HepG2 (cell line): Measurements from ENCODE around the gene RAB34. TPM values are rescaled to one million over a fixed set of nuclear protein-coding genes. Genes with fewer than 3 reads are reported as not detected.

Experiments
- AGO2 ChIP-seq: fragments of 200-400 bp; formaldehyde crosslinking; optimal IDR thresholded peaks from 2 replicates; pipeline ENCODE3; 2017; ENCODE audit warnings: mild to moderate bottlenecking, low read depth, low read length, moderate library complexity
- ATF7-NPFF ChIP-seq: sonication (generic); formaldehyde crosslinking; IDR thresholded peaks from 2 replicates; pipeline ENCODE4 v1.8.1; 2023; ENCODE audit warnings: mild to moderate bottlenecking, low read depth, missing genetic modification reagents, moderate library complexity
- HNRNPL ChIP-seq: fragments of 200-400 bp; formaldehyde crosslinking; IDR thresholded peaks from 2 replicates; pipeline ENCODE4 v1.6.1; 2017; ENCODE audit warnings: mild to moderate bottlenecking, low read depth, low read length
- IRX3 ChIP-seq: sonication (generic); formaldehyde crosslinking; IDR thresholded peaks from 2 replicates; pipeline ENCODE4 v1.8.1; 2023; ENCODE audit warnings: mild to moderate bottlenecking, low read depth, missing genetic modification reagents, borderline replicate concordance
- MED13 ChIP-seq: sonication (generic); formaldehyde crosslinking; IDR thresholded peaks from 2 replicates; pipeline ENCODE4 v1.5.0; 2020; ENCODE audit warnings: missing genetic modification reagents
- RBFOX2 ChIP-seq: fragments of 200-400 bp; formaldehyde crosslinking; IDR thresholded peaks from 2 replicates; pipeline ENCODE4 v1.6.1; 2017; ENCODE audit warnings: low read depth, mild to moderate bottlenecking, low read length
- SIN3A ChIP-seq: IDR thresholded peaks from 2 replicates; pipeline ENCODE4 v1.6.1; 2011; ENCODE audit warnings: low read depth, mild to moderate bottlenecking, control low read depth, low read length, borderline replicate concordance
- TARDBP ChIP-seq: sonication (generic); formaldehyde crosslinking; IDR thresholded peaks from 2 replicates; pipeline ENCODE4 v1.8.0; 2022; ENCODE audit warnings: mild to moderate bottlenecking, missing genetic modification reagents
- ZC3H4 ChIP-seq: sonication (generic); formaldehyde crosslinking; IDR thresholded peaks from 2 replicates; pipeline ENCODE4 v1.4.0; 2020; ENCODE audit warnings: missing genetic modification reagents, borderline replicate concordance
- ZNF343 ChIP-seq: sonication (generic); formaldehyde crosslinking; IDR thresholded peaks from 2 replicates; pipeline ENCODE4 v1.4.0; 2020; ENCODE audit warnings: mild to moderate bottlenecking, missing genetic modification reagents
- ZNF431 ChIP-seq: sonication (generic); formaldehyde crosslinking; IDR thresholded peaks from 2 replicates; pipeline ENCODE4 v1.9.0; 2022; ENCODE audit warnings: missing genetic modification reagents, low read depth, mild to moderate bottlenecking, borderline replicate concordance
- ZNF547 ChIP-seq: sonication (generic); formaldehyde crosslinking; IDR thresholded peaks from 2 replicates; pipeline ENCODE4 v1.5.1; 2020; ENCODE audit warnings: mild to moderate bottlenecking, missing genetic modification reagents
- ZNF580 ChIP-seq: IDR thresholded peaks from 2 replicates; pipeline ENCODE4 v1.6.1; 2016; ENCODE audit warnings: low read depth, borderline replicate concordance
- ZNF761 ChIP-seq: sonication (generic); formaldehyde crosslinking; conservative IDR thresholded peaks from 2 replicates; pipeline ENCODE4 v1.4.0; 2020; ENCODE audit warnings: mild to moderate bottlenecking, missing genetic modification reagents
- polyA plus RNA-seq, 8 experiments: library from polyadenylated mRNA; depleted of rRNA in 3 of 8; stranded (reverse) in 7 of 8; unstranded in 1 of 8; fragments of >200 nt; fragmentation: Illumina TruSeq in 4 of 8; extraction: Trizol in 4 of 8; gene quantifications; 2 replicates each; pipeline versions ENCODE4 v1.2.1 to v1.2.3, GENCODE V29; 2011 to 2016; ENCODE audit warnings: low read depth in 4 of 8, missing spikeins in 1 of 8, mixed read lengths in 1 of 8; ENCODE audit not compliant: insufficient read depth in 1 of 8
- total RNA-seq, 5 experiments: library from RNA; depleted of rRNA; stranded (reverse); fragments of >200 nt; fragmentation: Illumina TruSeq; extraction: Trizol; gene quantifications; 2 replicates each; pipeline ENCODE4 v1.2.3, GENCODE V29; 2016; ENCODE audit warnings: low read depth in 1 of 5
- TF ChIP-seq, protein P1 (sequence below), 2 experiments: sonication (generic) in 1 of 2; formaldehyde crosslinking in 1 of 2; IDR thresholded peaks; 2 replicates each; pipeline versions ENCODE4 v1.6.1 to v1.9.0; 2014 to 2022; ENCODE audit warnings: antibody characterized with exemption in 1 of 2, borderline replicate concordance in 1 of 2, inconsistent platforms in 1 of 2, low read depth in 1 of 2, missing genetic modification reagents in 1 of 2
- TF ChIP-seq, protein P2 (sequence below): sonication (generic); formaldehyde crosslinking; IDR thresholded peaks from 2 replicates; pipeline ENCODE4 v1.5.1; 2020; ENCODE audit warnings: mild to moderate bottlenecking, missing genetic modification reagents, moderate library complexity
- TF ChIP-seq, protein P3 (sequence below): sonication (generic); formaldehyde crosslinking; IDR thresholded peaks from 2 replicates; pipeline ENCODE4 v1.4.0; 2020; ENCODE audit warnings: mild to moderate bottlenecking, missing genetic modification reagents

The RAB34 gene
- total and polyA plus RNA-seq, 2 of the 13 experiments (the other 11 are each of a cell fraction or from before 2014, with no cell fraction given) = 0.49 TPM; not detected in 1

- TF ChIP-seq, protein P1, sequence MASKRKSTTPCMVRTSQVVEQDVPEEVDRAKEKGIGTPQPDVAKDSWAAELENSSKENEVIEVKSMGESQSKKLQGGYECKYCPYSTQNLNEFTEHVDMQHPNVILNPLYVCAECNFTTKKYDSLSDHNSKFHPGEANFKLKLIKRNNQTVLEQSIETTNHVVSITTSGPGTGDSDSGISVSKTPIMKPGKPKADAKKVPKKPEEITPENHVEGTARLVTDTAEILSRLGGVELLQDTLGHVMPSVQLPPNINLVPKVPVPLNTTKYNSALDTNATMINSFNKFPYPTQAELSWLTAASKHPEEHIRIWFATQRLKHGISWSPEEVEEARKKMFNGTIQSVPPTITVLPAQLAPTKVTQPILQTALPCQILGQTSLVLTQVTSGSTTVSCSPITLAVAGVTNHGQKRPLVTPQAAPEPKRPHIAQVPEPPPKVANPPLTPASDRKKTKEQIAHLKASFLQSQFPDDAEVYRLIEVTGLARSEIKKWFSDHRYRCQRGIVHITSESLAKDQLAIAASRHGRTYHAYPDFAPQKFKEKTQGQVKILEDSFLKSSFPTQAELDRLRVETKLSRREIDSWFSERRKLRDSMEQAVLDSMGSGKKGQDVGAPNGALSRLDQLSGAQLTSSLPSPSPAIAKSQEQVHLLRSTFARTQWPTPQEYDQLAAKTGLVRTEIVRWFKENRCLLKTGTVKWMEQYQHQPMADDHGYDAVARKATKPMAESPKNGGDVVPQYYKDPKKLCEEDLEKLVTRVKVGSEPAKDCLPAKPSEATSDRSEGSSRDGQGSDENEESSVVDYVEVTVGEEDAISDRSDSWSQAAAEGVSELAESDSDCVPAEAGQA (IDR thresholded peaks at IDR 0.05; ENCODE audit: low read depth) = no peak
- TF ChIP-seq, protein P1 (CRISPR knock-in tag; IDR thresholded peaks at IDR 0.05; ENCODE audit: borderline replicate concordance) = no peak
- TF ChIP-seq MED13 (CRISPR knock-in tag) (0 out of 2 replicates have a peak, but pooled peaks have one; percentile 18), AGO2 (peak; percentile 97), ZC3H4 (no peak), ZNF343 (CRISPR knock-in tag) (0 out of 2 replicates have a peak, but pooled peaks have one; percentile 80), ZNF580 (CRISPR knock-in tag) (no peak), ZNF761 (CRISPR knock-in tag) (no peak; the same call in 1 of the 2 replicates), SIN3A (peak; percentile 16; the same call in 1 of the 2 replicates), TARDBP (no peak), ZNF431 (CRISPR knock-in tag) (peak; percentile 27; the same call in 1 of the 2 replicates), HNRNPL (peak; percentile 61; the same call in 1 of the 2 replicates), IRX3 (CRISPR knock-in tag) (0 out of 2 replicates have a peak, but pooled peaks have one; percentile 14), ATF7-NPFF (CRISPR knock-in tag) (0 out of 2 replicates have a peak, but pooled peaks have one; percentile 25), RBFOX2 (peak; percentile 93), ZNF547 (CRISPR knock-in tag) (peak; percentile 28; the same call in 1 of the 2 replicates)
- TF ChIP-seq, protein P2, sequence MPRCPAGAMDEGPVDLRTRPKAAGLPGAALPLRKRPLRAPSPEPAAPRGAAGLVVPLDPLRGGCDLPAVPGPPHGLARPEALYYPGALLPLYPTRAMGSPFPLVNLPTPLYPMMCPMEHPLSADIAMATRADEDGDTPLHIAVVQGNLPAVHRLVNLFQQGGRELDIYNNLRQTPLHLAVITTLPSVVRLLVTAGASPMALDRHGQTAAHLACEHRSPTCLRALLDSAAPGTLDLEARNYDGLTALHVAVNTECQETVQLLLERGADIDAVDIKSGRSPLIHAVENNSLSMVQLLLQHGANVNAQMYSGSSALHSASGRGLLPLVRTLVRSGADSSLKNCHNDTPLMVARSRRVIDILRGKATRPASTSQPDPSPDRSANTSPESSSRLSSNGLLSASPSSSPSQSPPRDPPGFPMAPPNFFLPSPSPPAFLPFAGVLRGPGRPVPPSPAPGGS (CRISPR knock-in tag) = 0 out of 2 replicates have a peak, but pooled peaks have one; percentile 4
- TF ChIP-seq, protein P3, sequence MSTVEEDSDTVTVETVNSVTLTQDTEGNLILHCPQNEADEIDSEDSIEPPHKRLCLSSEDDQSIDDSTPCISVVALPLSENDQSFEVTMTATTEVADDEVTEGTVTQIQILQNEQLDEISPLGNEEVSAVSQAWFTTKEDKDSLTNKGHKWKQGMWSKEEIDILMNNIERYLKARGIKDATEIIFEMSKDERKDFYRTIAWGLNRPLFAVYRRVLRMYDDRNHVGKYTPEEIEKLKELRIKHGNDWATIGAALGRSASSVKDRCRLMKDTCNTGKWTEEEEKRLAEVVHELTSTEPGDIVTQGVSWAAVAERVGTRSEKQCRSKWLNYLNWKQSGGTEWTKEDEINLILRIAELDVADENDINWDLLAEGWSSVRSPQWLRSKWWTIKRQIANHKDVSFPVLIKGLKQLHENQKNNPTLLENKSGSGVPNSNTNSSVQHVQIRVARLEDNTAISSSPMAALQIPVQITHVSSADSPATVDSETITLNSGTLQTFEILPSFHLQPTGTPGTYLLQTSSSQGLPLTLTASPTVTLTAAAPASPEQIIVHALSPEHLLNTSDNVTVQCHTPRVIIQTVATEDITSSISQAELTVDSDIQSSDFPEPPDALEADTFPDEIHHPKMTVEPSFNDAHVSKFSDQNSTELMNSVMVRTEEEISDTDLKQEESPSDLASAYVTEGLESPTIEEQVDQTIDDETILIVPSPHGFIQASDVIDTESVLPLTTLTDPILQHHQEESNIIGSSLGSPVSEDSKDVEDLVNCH = no peak
Observed at GRCh38 chr17:28743243-28744103, 25.8 kb upstream of the RAB34 start, which contains the start of gene TRAF4 (continued).
